K562 (cell line): ENCODE measurements around the gene HSDL2. TPM values are rescaled to one million over a fixed set of nuclear protein-coding genes. Genes with fewer than 3 reads are reported as not detected.

Experiments used
- ATAC-seq: fragments of 200-7000 bp; cut with Tn5 transposase; 3 replicates; pipeline ENCODE4 v1.9.1; 2020; ENCODE audit warnings: moderate library complexity
- BruUV-seq: library from RNA; stranded (reverse); fragments of 400-500 nt; replicated peaks from 2 replicates; lab custom pipeline; 2021; lab: Mats Ljungman, UMichigan
- CTCF ChIA-PET: fragments of 300-600 bp; formaldehyde crosslinking; extraction: SDS; loops from one replicate; lab custom pipeline; 2021; ENCODE audit warnings: low intra/inter-chr PET ratio; lab: Yijun Ruan, JAX
- POLR2A ChIA-PET: fragments of 300-600, 350-650 bp; sonication (Branson Sonifier 250); formaldehyde crosslinking; extraction: SDS; loops from one replicate; lab custom pipeline; 2021; ENCODE audit warnings: antibody characterized with exemption, inconsistent platforms; lab: Yijun Ruan, JAX
- DNase-seq, 4 experiments: peaks; one replicate each; pipeline versions ENCODE4 v3.0.0 to v3.0.0-alpha.2; 2011 to 2018; ENCODE audit warnings: low spot score in 3 of 4, mixed read lengths in 3 of 4; ENCODE audit errors: extremely low read depth in 1 of 4
- FAIRE-seq: peaks from 2 replicates; lab custom pipeline; 2011; peaks lifted over from hg19 to GRCh38; lab: Jason Lieb, UNC
- H2AFZ ChIP-seq: 2 replicates; pipeline ENCODE4 v1.6.0; 2011; ENCODE audit warnings: low read depth, low read length, control low read depth, inconsistent platforms
- H3K27ac ChIP-seq: fragments of 200-600 bp; 3 replicates; pipeline ENCODE4 v1.8.0; 2011; ENCODE audit warnings: low read depth, mild to moderate bottlenecking, control low read depth, inconsistent platforms, low read length, moderate library complexity, mixed read lengths; ENCODE audit errors: extremely low read depth
- H3K27me3 ChIP-seq, 2 experiments: fragments of 300-600 bp in 1 of 2; 2 replicates in 1 of 2; 3 replicates in 1 of 2; pipeline versions ENCODE4 v1.6.0 to v1.8.0; 2011; ENCODE audit warnings: inconsistent platforms in 2 of 2, low read length in 2 of 2, mild to moderate bottlenecking in 1 of 2, mixed read lengths in 1 of 2, moderate library complexity in 1 of 2; ENCODE audit not compliant: control insufficient read depth in 2 of 2, insufficient read depth in 2 of 2
- H3K36me3 ChIP-seq: fragments of 300-600 bp; 3 replicates; pipeline ENCODE4 v1.8.0; 2011; ENCODE audit warnings: mild to moderate bottlenecking, low read length, inconsistent platforms; ENCODE audit not compliant: control insufficient read depth, insufficient read depth
- H3K4me1 ChIP-seq, 2 experiments: fragments of 200-600 bp in 1 of 2; replicated peaks in 1 of 2; 2 replicates in 1 of 2; 3 replicates in 1 of 2; pipeline versions ENCODE4 v1.5.1 to v1.8.0; 2011; ENCODE audit warnings: inconsistent platforms in 2 of 2, low read length in 2 of 2, mild to moderate bottlenecking in 1 of 2, mixed read lengths in 1 of 2, moderate library complexity in 1 of 2; ENCODE audit not compliant: control insufficient read depth in 2 of 2, insufficient read depth in 2 of 2
- H3K4me2 ChIP-seq: 2 replicates; pipeline ENCODE4 v1.6.1; 2011; ENCODE audit warnings: low read length, control low read depth, inconsistent platforms, mixed read lengths; ENCODE audit not compliant: insufficient read depth
- H3K4me3 ChIP-seq: fragments of 200-600 bp; sonication (generic), shearing (Covaris generic); 2 replicates; pipeline ENCODE4 v1.5.1; 2016; ENCODE audit warnings: control low read depth, inconsistent platforms
- H3K79me2 ChIP-seq: fragments of 200-600 bp; 3 replicates; pipeline ENCODE4 v1.8.0; 2011; ENCODE audit warnings: low read length, inconsistent platforms; ENCODE audit not compliant: control insufficient read depth, insufficient read depth
- H3K9ac ChIP-seq, 2 experiments: 2 replicates each; pipeline versions ENCODE4 v1.6.0 to v1.6.1; 2011; ENCODE audit warnings: low read depth in 2 of 2, low read length in 2 of 2, control low read depth in 1 of 2, inconsistent platforms in 1 of 2, mild to moderate bottlenecking in 1 of 2, mixed read lengths in 1 of 2; ENCODE audit not compliant: insufficient read depth in 1 of 2
- H3K9me1 ChIP-seq: one replicate; pipeline ENCODE4 v1.6.0; 2011; ENCODE audit warnings: inconsistent platforms, mild to moderate bottlenecking, low read length, moderate library complexity; ENCODE audit not compliant: control insufficient read depth, insufficient read depth
- H3K9me3 ChIP-seq: replicated peaks from 2 replicates; pipeline ENCODE4 v1.5.1; 2011; ENCODE audit warnings: low read depth, low read length, inconsistent platforms; ENCODE audit not compliant: control insufficient read depth, insufficient read depth
- H4K20me1 ChIP-seq: replicated peaks from 2 replicates; pipeline ENCODE4 v1.6.1; 2011; ENCODE audit warnings: low read length, inconsistent platforms, mixed read lengths; ENCODE audit not compliant: control insufficient read depth, insufficient read depth
- C11orf30 ChIP-seq: fragments of 450-650 bp; IDR thresholded peaks from 2 replicates; pipeline ENCODE4 v1.6.1; 2016; ENCODE audit warnings: low read depth, mild to moderate bottlenecking
- CBFA2T2 ChIP-seq: fragments of 450-650 bp; conservative IDR thresholded peaks from 2 replicates; pipeline ENCODE4 v1.6.1; 2017; ENCODE audit warnings: mild to moderate bottlenecking
- CREB1 ChIP-seq, 2 experiments: sonication (generic) in 1 of 2; formaldehyde crosslinking in 1 of 2; IDR thresholded peaks; 2 replicates each; pipeline versions ENCODE4 v1.6.1 to v1.8.0; 2012 to 2022; ENCODE audit warnings: inconsistent platforms in 1 of 2, mild to moderate bottlenecking in 1 of 2, missing genetic modification reagents in 1 of 2, moderate library complexity in 1 of 2
- E2F3 ChIP-seq: fragments of 250-450 bp; sonication (Bioruptor Pico); IDR thresholded peaks from 2 replicates; pipeline ENCODE4 v1.4.0; 2020; ENCODE audit warnings: mild to moderate bottlenecking
- MAFF ChIP-seq: IDR thresholded peaks from 2 replicates; pipeline ENCODE4 v1.6.1; 2012; ENCODE audit warnings: low read length, improper control_type of control experiment
- MAFG ChIP-seq: fragments of 450-650 bp; conservative IDR thresholded peaks from 2 replicates; pipeline ENCODE4 v1.6.1; 2016; ENCODE audit warnings: missing genetic modification characterization, missing compliant biosample characterization
- PHF21A ChIP-seq: fragments of 450-650 bp; IDR thresholded peaks from 2 replicates; pipeline ENCODE4 v1.6.1; 2017; ENCODE audit warnings: low read depth, borderline replicate concordance
- TBP ChIP-seq: optimal IDR thresholded peaks from 2 replicates; pipeline ENCODE3; 2011; ENCODE audit warnings: low read depth, low read length, improper control_type of control experiment
- ZNF175 ChIP-seq: fragments of 200-800 bp; sonication (Bioruptor generic); IDR thresholded peaks from 2 replicates; pipeline ENCODE4 v1.6.1; 2016; ENCODE audit warnings: low read depth, mild to moderate bottlenecking, missing genetic modification characterization, missing compliant biosample characterization
- ZNF316 ChIP-seq: fragments of 450-650 bp; IDR thresholded peaks from 2 replicates; pipeline ENCODE4 v1.6.1; 2016
- WGBS: fragments of 100-300 bp; shearing (Covaris generic); methylation state at CpG from one replicate; pipeline ENCODE4 v1.1.6; 2016; ENCODE audit warnings: low coverage, mixed read lengths; ENCODE audit not compliant: insufficient coverage; ENCODE audit errors: missing lambda C conversion rate; 5-methylcytosine and 5-hydroxymethylcytosine counted together
- in situ Hi-C: fragments of 300-500 bp; cut with MboI; formaldehyde crosslinking; loops from 4 replicates; pipeline ENCODE4 v1.15.0; 2018; ENCODE audit warnings: inconsistent platforms, mixed read lengths
- intact Hi-C: fragments of 100-400 bp; cut with micrococcal nuclease; formaldehyde crosslinking; loops from 2 replicates; pipeline ENCODE4 v1.14.2; 2022
- polyA plus RNA-seq, 8 experiments: library from polyadenylated mRNA; depleted of rRNA in 4 of 8; stranded (reverse) in 5 of 8; unstranded in 3 of 8; fragments of >200 nt; fragmentation: Nextera tagmentation in 2 of 8; fragmentation: Illumina TruSeq in 1 of 8; extraction: Ambion mirVana in 2 of 8; extraction: Trizol in 1 of 8; gene quantifications; 2 replicates each; pipeline versions ENCODE4 v1.2.1 to v1.2.3, GENCODE V29; 2011 to 2014; ENCODE audit warnings: inconsistent platforms in 1 of 8, missing spikeins in 1 of 8
- total RNA-seq, 7 experiments: library from RNA; depleted of rRNA in 6 of 7; stranded (reverse); fragments of >200 nt in 6 of 7; fragmentation: Illumina TruSeq in 2 of 7; extraction: Trizol in 2 of 7; gene quantifications; 2 replicates each; pipeline versions ENCODE4 v1.2.1 to v1.2.3, GENCODE V29; 2011 to 2021; ENCODE audit warnings: low replicate concordance in 1 of 7

HSDL2 gene
- total and polyA plus RNA-seq, 9 of the 15 experiments (the other 6 are each of a cell fraction or from before 2014, with no cell fraction given), result 22.8 to 74.1 (median 35.6) TPM

GRCh38 chr9:112404508-112404932 lies 24.6 kb downstream of the HSDL2 start:
- Histone ChIP-seq H3K4me2 (no peak overlapping the region), H2AFZ (no peak overlapping the region), H3K27me3 (no peaks in the 10 kb centered on the region), H3K9ac (no peak overlapping the region), H3K4me3 (no peak overlapping the region), H3K36me3 (peaks cover 26% of the 10 kb centered on the region), H3K9me1 (no peaks in the 10 kb centered on the region), H4K20me1 (no peaks in the 10 kb centered on the region), H3K9me3 (no peaks in the 10 kb centered on the region), H3K79me2 (no peaks in the 10 kb centered on the region), H3K4me1 (no peaks in the 10 kb centered on the region), H3K27ac (no peak overlapping the region)
- intact Hi-C loops, result no loop called here
- POLR2A ChIA-PET, result interaction anchor here (0.7 to 1.5 kb wide), 5 partner anchors 10 to 144 kb away, joined by 3 read pairs; partner anchors contain the start of gene HSDL2
- no TSS peak for BruUV-seq
- in situ Hi-C loops, result no loop called here
- TF ChIP-seq ZNF316 (peak; percentile 90), MAFF (peak; percentile 64), TBP (no peak), C11orf30 (peak; percentile 86), MAFG (tag) (peak; percentile 84), ZNF175 (CRISPR knock-in tag) (no peak)
- no peak for ATAC-seq
- DNase-seq, result no peak
- no peak for FAIRE-seq
- WGBS, result 66% methylated on average over 3 of the region's 3 CpGs
- CTCF ChIA-PET, result no interaction called here

DNA sequence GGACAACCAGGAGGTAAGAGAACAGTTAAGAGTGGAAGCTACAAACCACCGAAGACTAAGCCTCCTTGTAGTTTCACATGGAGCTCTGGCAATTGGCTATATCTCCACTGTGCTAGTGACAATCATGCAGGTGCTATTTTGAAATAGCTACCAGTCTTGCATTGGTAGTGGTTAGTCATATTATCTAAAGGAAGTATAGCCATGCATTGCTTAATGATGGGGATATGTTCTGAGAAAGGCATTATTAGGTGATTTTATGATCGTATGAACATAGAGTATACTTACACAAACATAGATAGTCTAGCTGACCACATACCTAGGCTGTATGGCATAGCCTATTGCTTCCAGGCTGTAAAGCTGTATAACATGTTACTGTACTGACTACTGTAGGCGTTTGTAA lies 28.4 kb downstream of the HSDL2 start:
- WGBS, result 66% methylated on average over 3 of the region's 3 CpGs
- no peak for FAIRE-seq
- intact Hi-C loops, result no loop called here

More for the DNA sequence above, 28.4 kb downstream of the HSDL2 start:
- H3K9me3 ChIP-seq, result no peaks in the 10 kb centered on the region
- ATAC-seq (no peak), DNase-seq (no peak)
- no peak overlapping the region for H2AFZ ChIP-seq
- no TSS peak for BruUV-seq
- no peak overlapping the region for H3K4me2 ChIP-seq
- H4K20me1 ChIP-seq, result no peaks in the 10 kb centered on the region
- ChIA-PET POLR2A (interaction anchor here (0.5 to 0.7 kb wide), 2 partner anchors 264 to 449 kb away, joined by 3 read pairs; no protein-coding TSS in a partner anchor), CTCF (no interaction called here)
- no peaks in the 10 kb centered on the region for H3K9me1 ChIP-seq
- no peaks in the 10 kb centered on the region for H3K27me3 ChIP-seq
- peaks cover 26% of the 10 kb centered on the region for H3K36me3 ChIP-seq
- no peak overlapping the region for H3K27ac ChIP-seq
- H3K4me1 ChIP-seq, result no peaks in the 10 kb centered on the region
- in situ Hi-C loops, result no loop called here
- TF ChIP-seq CREB1 (IDR thresholded peaks at IDR 0.05) (no peak), CREB1 (CRISPR knock-in tag; IDR thresholded peaks at IDR 0.05) (no peak), CBFA2T2 (no peak), E2F3 (CRISPR knock-in tag) (no peak), PHF21A (no peak)
- H3K4me3 ChIP-seq, result no peak overlapping the region
- H3K9ac ChIP-seq, result no peak overlapping the region
- no peaks in the 10 kb centered on the region for H3K79me2 ChIP-seq
